OCI-LY7 (cell line): ENCODE measurements around the gene ST3GAL3.

Experiments used
- EZH2phosphoT487 ChIP-seq: fragments of 200-600 bp; sonication (generic); IDR thresholded peaks from 2 replicates; pipeline ENCODE4 v1.6.1; 2018; ENCODE audit warnings: low read depth, borderline replicate concordance, mild to moderate bottlenecking, mixed run types, antibody characterized with exemption, low read length, moderate library complexity, mixed read lengths
- TF ChIP-seq, protein P1 (sequence below): fragments of 200-600 bp; sonication (generic); conservative IDR thresholded peaks from 2 replicates; pipeline ENCODE4 v1.5.1; 2014; ENCODE audit warnings: mild to moderate bottlenecking, antibody characterized with exemption, low read length, moderate library complexity, mixed read lengths

- TF ChIP-seq, protein P1, sequence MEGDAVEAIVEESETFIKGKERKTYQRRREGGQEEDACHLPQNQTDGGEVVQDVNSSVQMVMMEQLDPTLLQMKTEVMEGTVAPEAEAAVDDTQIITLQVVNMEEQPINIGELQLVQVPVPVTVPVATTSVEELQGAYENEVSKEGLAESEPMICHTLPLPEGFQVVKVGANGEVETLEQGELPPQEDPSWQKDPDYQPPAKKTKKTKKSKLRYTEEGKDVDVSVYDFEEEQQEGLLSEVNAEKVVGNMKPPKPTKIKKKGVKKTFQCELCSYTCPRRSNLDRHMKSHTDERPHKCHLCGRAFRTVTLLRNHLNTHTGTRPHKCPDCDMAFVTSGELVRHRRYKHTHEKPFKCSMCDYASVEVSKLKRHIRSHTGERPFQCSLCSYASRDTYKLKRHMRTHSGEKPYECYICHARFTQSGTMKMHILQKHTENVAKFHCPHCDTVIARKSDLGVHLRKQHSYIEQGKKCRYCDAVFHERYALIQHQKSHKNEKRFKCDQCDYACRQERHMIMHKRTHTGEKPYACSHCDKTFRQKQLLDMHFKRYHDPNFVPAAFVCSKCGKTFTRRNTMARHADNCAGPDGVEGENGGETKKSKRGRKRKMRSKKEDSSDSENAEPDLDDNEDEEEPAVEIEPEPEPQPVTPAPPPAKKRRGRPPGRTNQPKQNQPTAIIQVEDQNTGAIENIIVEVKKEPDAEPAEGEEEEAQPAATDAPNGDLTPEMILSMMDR: no peak
- no peak for TF ChIP-seq EZH2phosphoT487
These were observed 172.7 kb downstream of the ST3GAL3 start for GRCh38 chr1:43879996-43880395.
